Fibroblast of skin of right quadriceps (primary cell): ENCODE results near the gene ARHGAP30.
"Not testable (repeated sequence)": the region's sequence is repeated elsewhere in the genome, so short reads cannot be mapped to it uniquely, and the experiment has no call there.

ENCODE experiments used
- DNase-seq: peaks from one replicate; pipeline ENCODE4 v3.0.0-alpha.2; 2013

Gene ARHGAP30

DNA sequence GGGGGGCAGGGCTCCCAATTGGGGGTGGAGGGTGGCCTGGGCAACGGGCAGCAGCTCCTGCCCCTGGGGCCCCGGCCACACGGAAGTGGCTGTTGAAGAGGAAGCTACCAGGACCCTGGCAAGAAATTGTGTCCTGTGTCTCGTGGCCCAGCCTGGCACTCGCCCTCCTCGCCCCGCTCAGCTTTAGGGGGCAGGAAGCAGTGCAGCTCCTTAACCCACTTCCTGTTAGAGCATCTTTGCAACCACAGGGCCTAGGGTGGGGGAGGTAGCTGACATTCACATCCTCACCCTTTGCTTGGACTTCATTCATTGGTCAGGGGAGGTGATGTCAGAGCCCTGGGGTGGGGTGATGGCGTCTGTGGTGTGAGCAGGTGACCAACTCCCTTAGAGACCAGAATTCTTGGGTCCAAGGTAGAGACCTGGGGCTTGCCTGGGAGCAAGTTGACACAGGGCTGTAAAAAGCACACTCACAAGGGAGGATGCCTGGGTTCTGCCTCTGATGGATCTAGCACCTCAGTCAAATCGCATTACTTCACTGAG lies at the start of gene ARHGAP30:
TSS of gene ARHGAP30 (minus strand) at position 161 of the 540 bp plus-strand sequence. CDS start 267 bp downstream, outside the sequence.
- no peak for DNase-seq

- peak; percentile 75 for DNase-seq
Measured at GRCh38 chr1:161117759-161118581, 48.3 kb upstream of the ARHGAP30 start, which contains the start of the genes NIT1 and PFDN2. Gene NIT1 (plus strand): TSS chr1:161118105. CDS start chr1:161118177, 72 bp downstream. Gene PFDN2 (minus strand): TSS chr1:161118037. CDS start chr1:161118026, 11 bp downstream.

- not testable (repeated sequence) for DNase-seq
Measured at GRCh38 chr1:161115961-161116360, 46.3 kb upstream of the ARHGAP30 start.

GRCh38 chr1:161115132-161115711 lies 45.5 kb upstream of the ARHGAP30 start:
- DNase-seq: peak; percentile 79

GRCh38 chr1:161114556-161114955 lies 44.9 kb upstream of the ARHGAP30 start:
- DNase-seq: no peak

GRCh38 chr1:161113915-161114314 lies 44.2 kb upstream of the ARHGAP30 start:
- no peak for DNase-seq

DNA sequence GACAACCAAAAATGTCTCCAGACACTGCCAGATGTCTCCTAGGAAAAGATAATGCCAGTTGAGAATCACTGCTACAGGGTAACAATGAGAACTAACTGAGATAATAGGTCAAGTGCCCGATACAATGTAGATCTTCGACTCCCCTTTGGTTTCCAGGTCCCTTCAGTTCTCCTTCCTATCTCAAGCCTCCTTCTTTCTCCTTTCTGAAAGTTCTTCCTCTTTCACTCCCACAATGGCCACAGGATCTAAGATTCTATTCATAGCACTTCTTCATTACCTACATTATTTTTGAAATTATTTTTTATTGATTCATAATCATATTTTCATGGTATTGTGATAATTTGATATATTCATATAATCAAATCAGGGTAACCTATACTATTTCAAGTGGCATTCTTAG lies 41.8 kb upstream of the ARHGAP30 start:
- DNase-seq: no peak

GRCh38 chr1:161111117-161111516 lies 41.4 kb upstream of the ARHGAP30 start:
- no peak for DNase-seq

GRCh38 chr1:161106431-161106830 lies 36.7 kb upstream of the ARHGAP30 start:
- DNase-seq: no peak

DNA sequence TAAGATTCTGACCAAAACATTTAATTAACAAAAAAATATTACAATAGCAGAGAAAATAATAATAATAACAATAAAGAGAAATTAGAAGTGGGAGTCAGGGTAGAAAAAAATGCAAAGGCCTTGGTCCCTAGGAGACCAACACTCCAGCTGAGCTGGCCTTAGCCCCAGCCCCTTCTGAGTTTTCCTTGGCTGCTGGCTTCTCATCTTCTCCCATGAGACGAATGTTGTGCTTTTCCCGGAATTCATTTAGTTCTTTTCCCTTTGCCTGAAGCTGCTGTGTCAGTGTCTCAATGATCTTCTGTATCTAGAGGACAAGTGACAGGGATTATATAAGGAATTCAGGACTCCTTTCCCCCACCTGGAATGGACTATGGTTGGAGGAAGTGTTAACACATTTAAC lies 30.9 kb upstream of the ARHGAP30 start:
- no peak for DNase-seq

DNA sequence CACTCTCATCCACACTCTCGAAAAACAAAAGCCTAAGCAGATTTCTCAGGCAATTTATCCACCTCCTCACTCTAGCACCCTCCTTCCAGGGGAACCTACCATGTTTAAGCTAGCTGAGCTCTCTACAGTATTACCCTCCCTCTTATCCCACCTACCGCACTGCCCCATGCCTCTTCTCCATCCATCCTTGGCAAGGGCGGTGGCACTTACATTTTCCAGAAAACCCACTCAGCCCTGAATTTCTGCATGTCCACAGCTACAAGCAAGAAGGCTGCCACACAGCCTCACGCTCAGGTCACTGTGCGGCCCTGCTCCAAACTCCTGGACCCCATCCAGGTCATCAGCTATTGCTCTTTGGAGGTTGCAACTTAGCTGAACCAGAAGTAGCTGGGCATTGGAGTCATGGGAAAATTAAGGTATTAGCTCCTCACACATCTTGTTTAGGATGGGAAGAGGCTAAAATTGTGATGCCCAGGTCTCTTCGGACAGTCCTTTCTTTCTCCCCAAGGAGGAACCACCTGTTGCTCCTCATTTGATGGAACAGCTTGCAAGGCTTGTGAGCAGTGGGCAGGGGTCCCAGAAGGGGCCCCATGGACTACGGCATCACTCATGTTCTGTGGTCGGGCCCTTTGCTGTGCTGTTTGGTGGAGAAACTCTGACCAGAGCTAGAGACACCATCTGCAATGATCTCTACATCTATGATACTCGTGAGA lies 29.6 kb upstream of the ARHGAP30 start:
- DNase-seq: no peak

GRCh38 chr1:161098210-161099068 lies 28.7 kb upstream of the ARHGAP30 start, which contains the start of gene KLHDC9:
Gene KLHDC9 (plus strand): TSS chr1:161098361. CDS start chr1:161098536, 175 bp downstream.
- peak; percentile 75 for DNase-seq

GRCh38 chr1:161096530-161096929 lies 26.8 kb upstream of the ARHGAP30 start:
- no peak for DNase-seq

DNA sequence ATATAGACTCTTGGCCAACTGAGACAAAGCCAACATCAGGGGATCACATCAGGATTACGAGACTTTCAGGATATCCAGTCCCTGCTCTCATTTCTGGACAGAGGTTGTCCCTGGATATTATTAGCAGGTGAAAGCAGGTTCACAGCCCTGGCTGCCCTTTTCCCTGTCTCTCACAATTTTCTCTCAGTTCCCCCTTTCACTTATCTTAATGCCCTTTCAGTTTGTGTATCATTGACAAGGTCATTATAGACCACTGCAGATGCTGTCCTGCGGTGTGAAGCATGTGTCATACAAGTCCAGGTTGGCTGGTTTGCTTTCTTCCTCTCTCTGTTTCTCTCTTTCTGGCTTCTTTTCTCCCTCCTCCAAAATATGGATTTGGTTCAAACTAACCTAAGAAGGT lies 26.3 kb upstream of the ARHGAP30 start:
- DNase-seq: no peak

GRCh38 chr1:161095230-161095629 lies 25.5 kb upstream of the ARHGAP30 start:
- no peak for DNase-seq

DNA sequence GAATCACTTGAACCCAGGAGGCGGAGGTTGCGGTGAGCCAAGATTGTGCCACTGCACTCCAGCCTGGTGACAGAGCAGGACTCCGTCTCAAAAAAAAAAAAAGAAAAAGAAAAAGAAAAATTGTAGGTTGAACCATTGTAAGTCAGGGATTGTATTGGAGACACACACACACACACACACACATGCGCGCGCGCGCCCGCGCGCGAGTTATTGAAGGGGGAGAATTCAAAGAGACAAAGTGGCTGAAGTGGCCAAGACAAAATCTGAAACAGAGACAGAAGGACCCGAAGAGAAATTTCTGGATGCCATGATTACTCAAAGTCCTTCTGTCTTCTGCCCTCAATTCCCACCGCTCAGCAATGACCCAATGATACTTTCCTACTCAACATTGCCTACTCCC lies 24.8 kb upstream of the ARHGAP30 start:
- no peak for DNase-seq

DNA sequence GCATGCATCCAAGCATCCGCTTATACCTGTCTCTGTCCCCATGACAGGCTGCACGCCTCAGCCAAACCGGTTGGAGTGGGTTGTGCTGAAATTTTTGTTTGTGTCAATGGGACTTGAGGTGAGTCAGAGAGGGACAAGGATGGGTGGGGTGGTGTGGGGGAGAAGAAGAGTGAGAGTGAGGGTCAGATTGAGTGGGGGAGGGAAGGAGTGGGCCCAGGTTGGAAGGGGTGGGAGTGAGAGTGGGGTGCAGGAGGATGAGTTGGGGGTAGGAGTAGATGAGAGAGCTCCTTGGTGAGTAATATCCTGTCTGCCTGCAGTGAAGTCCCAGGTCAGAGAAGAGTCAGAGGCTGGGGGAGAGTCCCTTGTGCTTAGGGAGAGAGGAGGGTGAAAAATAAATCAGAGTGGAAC lies 22.9 kb upstream of the ARHGAP30 start:
- DNase-seq: peak; percentile 59

DNA sequence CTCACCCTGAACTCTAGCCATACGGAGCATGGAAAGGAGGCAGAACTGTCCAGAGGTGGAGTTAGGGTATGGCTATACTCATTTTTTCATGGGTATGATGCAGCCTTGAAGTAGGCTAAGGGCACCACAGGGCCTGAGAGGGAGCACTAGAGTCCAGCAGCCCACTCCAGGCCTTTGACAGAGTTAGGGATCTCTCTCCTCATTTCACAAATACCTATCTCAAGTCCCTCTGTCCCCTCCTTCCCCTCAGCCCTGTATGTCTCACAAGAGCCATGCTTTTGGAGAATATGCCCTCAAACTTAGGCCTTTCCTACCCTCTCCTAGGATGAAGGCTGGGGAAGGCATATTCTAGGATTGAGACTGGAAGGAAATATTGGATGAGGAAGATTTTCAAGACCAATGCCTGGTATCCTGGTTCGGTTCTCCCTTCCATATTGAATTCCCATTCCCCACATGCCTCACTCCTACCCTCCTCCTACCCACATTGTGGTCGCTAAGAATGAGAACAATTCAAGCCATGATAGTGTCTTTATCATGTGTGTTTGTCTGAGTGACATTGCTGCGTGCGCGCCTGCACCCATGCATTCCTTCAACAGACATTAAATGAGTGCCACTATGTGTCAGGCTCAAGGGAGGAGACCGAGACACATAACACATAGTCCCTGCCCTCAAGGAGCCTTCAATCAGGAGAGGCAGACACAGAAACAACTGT lies 22.3 kb upstream of the ARHGAP30 start:
- DNase-seq: peak; percentile 45

- DNase-seq: no peak
Measured at GRCh38 chr1:161091093-161091492, 21.4 kb upstream of the ARHGAP30 start.

DNA sequence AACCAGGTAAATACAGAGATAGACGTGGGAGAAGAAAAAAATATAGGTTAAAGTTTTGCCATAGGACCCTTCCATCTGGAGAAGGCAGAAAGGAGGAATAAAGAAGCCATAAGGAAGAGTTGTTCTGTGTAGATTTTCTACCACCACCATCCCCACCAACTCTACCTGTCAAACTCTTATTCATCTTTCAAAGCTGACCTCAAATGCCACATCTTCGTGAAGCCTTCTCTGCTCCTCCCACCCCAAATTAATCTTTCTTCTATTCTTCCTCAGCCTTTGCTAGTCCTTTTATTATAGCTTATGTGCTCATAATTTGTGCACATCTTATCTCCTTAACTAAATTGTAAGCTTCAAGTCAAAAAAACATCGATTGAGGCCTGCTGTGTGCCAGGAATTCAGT lies 20.9 kb upstream of the ARHGAP30 start:
- DNase-seq: no peak

- no peak for DNase-seq
Measured at GRCh38 chr1:161089938-161090337, 20.2 kb upstream of the ARHGAP30 start.
